ENCODE data around the gene KLHL40. TPM values are rescaled to one million over a fixed set of nuclear protein-coding genes. Genes with fewer than 3 reads are reported as not detected.

Gene KLHL40
- total and polyA plus RNA-seq, 2 donors (not counting 1 experiment from before 2014, with no cell fraction given), result not detected

DNA sequence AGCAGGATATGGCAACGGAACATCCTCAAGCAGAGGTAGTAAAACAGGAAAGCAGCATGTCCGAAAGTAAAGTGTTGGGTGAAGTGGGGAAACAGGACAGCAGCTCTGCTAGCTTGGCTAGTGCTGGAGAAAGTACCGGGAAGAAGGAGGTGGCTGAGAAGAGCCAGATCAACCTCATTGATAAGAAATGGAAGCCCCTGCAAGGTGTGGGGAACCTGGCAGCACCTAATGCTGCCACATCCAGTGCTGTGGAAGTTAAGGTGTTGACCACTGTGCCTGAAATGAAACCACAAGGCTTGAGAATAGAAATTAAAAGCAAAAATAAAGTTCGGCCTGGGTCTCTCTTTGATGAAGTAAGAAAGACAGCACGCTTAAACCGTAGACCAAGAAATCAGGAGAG, 46.1 kb upstream of the KLHL40 start:
- no peak overlapping the region for H3K9ac ChIP-seq (ENCODE audit: insufficient read depth, low read length)
- TF ChIP-seq EZH2 (IDR thresholded peaks at IDR 0.05; ENCODE audit: low read length, missing control alignments), result no peak
- TF ChIP-seq, protein P1, sequence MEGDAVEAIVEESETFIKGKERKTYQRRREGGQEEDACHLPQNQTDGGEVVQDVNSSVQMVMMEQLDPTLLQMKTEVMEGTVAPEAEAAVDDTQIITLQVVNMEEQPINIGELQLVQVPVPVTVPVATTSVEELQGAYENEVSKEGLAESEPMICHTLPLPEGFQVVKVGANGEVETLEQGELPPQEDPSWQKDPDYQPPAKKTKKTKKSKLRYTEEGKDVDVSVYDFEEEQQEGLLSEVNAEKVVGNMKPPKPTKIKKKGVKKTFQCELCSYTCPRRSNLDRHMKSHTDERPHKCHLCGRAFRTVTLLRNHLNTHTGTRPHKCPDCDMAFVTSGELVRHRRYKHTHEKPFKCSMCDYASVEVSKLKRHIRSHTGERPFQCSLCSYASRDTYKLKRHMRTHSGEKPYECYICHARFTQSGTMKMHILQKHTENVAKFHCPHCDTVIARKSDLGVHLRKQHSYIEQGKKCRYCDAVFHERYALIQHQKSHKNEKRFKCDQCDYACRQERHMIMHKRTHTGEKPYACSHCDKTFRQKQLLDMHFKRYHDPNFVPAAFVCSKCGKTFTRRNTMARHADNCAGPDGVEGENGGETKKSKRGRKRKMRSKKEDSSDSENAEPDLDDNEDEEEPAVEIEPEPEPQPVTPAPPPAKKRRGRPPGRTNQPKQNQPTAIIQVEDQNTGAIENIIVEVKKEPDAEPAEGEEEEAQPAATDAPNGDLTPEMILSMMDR (conservative IDR thresholded peaks at IDR 0.05 in 1 of 2, IDR thresholded peaks at IDR 0.05 in 1 of 2; ENCODE audit: low read depth in 1 of 2, low read length in 2 of 2), result no peak
- H4K20me1 ChIP-seq (ENCODE audit: control insufficient read depth, extremely low read depth, insufficient read depth, low read length), result no peaks in the 10 kb centered on the region
- no peak for DNase-seq (ENCODE audit: low read depth in 2 of 2)
- no peaks in the 10 kb centered on the region for H3K27me3 ChIP-seq (ENCODE audit: control insufficient read depth, insufficient read depth, low read length)
- H3K4me1 ChIP-seq (ENCODE audit: control insufficient read depth, extremely low read depth, insufficient read depth, low read length), result no peaks in the 10 kb centered on the region
- peaks cover 30% of the 10 kb centered on the region for H3K36me3 ChIP-seq (ENCODE audit: control insufficient read depth, insufficient read depth, low read length)
- H3K9me3 ChIP-seq (ENCODE audit: control insufficient read depth, insufficient read depth, low read depth, low read length), result no peaks in the 10 kb centered on the region
- H3K4me3 ChIP-seq (replicated peaks in 1 of 4; ENCODE audit: control extremely low read depth in 1 of 4, insufficient read depth in 1 of 4, low read depth in 3 of 4, low read length in 4 of 4), result no peak overlapping the region
- H3K27ac ChIP-seq (ENCODE audit: insufficient read depth, low read length), result no peak overlapping the region
- H3K79me2 ChIP-seq (ENCODE audit: control insufficient read depth, insufficient read depth, low read length), result peaks cover 5% of the 10 kb centered on the region
- no peak overlapping the region for H2AFZ ChIP-seq (ENCODE audit: low read length)
- no peak overlapping the region for H3K4me2 ChIP-seq (ENCODE audit: extremely low read depth, insufficient read depth, low read length)

DNA sequence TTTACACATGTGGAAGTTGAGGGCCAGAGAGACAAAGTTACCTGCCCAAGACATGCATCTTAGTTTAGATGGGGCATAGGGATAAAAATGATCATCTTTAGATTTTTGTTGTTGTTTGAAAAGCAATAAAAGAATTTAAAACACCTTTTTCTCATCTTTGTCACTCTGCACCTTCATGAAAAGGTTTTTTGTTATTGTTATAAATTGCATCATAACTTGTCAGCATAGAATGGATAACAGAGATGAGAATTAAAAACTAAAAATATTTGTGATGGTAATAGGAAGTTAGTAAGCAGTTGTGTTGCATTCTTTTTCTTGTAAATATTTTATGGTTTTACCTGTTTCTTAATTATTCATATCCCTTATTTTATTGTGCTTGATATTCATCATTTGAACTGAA, 45.2 kb upstream of the KLHL40 start:
- Histone ChIP-seq H3K9ac (ENCODE audit: insufficient read depth, low read length) (no peak overlapping the region), H4K20me1 (ENCODE audit: control insufficient read depth, extremely low read depth, insufficient read depth, low read length) (no peaks in the 10 kb centered on the region), H3K4me3 (replicated peaks in 1 of 4; ENCODE audit: control extremely low read depth in 1 of 4, insufficient read depth in 1 of 4, low read depth in 3 of 4, low read length in 4 of 4) (no peak overlapping the region), H2AFZ (ENCODE audit: low read length) (no peak overlapping the region), H3K36me3 (ENCODE audit: control insufficient read depth, insufficient read depth, low read length) (peaks cover 34% of the 10 kb centered on the region), H3K9me3 (ENCODE audit: control insufficient read depth, insufficient read depth, low read depth, low read length) (no peaks in the 10 kb centered on the region), H3K4me1 (ENCODE audit: control insufficient read depth, extremely low read depth, insufficient read depth, low read length) (no peaks in the 10 kb centered on the region), H3K27ac (ENCODE audit: insufficient read depth, low read length) (no peak overlapping the region), H3K27me3 (ENCODE audit: control insufficient read depth, insufficient read depth, low read length) (no peaks in the 10 kb centered on the region), H3K79me2 (ENCODE audit: control insufficient read depth, insufficient read depth, low read length) (peaks cover 5% of the 10 kb centered on the region), H3K4me2 (ENCODE audit: extremely low read depth, insufficient read depth, low read length) (no peak overlapping the region)
- no peak for TF ChIP-seq EZH2 (IDR thresholded peaks at IDR 0.05; ENCODE audit: low read length, missing control alignments)
- TF ChIP-seq, protein P1 (conservative IDR thresholded peaks at IDR 0.05 in 1 of 2, IDR thresholded peaks at IDR 0.05 in 1 of 2; ENCODE audit: low read depth in 1 of 2, low read length in 2 of 2), result no peak
- DNase-seq (ENCODE audit: low read depth in 2 of 2), result no peak

DNA sequence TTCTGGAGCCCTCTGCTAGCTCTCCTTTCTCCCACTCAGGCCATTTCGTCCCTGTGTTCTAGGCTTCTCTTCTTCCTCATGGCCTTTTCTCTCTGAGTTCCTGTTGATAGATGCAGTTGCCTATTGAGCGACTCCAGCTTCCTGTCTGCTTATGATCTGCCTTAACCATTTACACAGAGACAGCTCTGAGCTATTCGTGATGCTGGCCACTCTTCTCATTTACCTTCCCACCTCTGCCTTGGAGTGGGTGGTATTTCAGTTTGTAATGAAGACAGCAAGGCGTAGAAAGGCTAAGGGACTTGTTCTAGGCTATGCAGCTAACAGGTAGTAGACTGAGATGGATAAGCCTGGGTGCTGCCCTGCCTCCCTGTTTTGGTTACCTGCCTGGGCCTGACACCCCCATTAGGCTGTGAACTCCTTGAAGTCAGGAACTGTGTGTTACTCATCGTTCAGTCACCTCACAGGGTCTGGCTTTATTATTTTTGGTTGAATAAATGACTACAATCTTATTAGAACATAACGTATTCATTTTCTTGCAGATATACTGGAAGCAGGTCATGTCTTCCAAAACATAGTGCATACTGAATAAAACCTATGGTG, 44.5 kb upstream of the KLHL40 start:
- Histone ChIP-seq H3K79me2 (ENCODE audit: control insufficient read depth, insufficient read depth, low read length) (peaks cover 5% of the 10 kb centered on the region), H3K36me3 (ENCODE audit: control insufficient read depth, insufficient read depth, low read length) (peaks cover 34% of the 10 kb centered on the region), H3K9ac (ENCODE audit: insufficient read depth, low read length) (no peak overlapping the region), H3K27ac (ENCODE audit: insufficient read depth, low read length) (no peak overlapping the region), H3K27me3 (ENCODE audit: control insufficient read depth, insufficient read depth, low read length) (no peaks in the 10 kb centered on the region), H3K4me1 (ENCODE audit: control insufficient read depth, extremely low read depth, insufficient read depth, low read length) (no peaks in the 10 kb centered on the region), H3K4me3 (replicated peaks in 1 of 4; ENCODE audit: control extremely low read depth in 1 of 4, insufficient read depth in 1 of 4, low read depth in 3 of 4, low read length in 4 of 4) (no peak overlapping the region), H3K4me2 (ENCODE audit: extremely low read depth, insufficient read depth, low read length) (no peak overlapping the region), H3K9me3 (ENCODE audit: control insufficient read depth, insufficient read depth, low read depth, low read length) (no peaks in the 10 kb centered on the region), H2AFZ (ENCODE audit: low read length) (no peak overlapping the region), H4K20me1 (ENCODE audit: control insufficient read depth, extremely low read depth, insufficient read depth, low read length) (no peaks in the 10 kb centered on the region)
- no peak for TF ChIP-seq EZH2 (IDR thresholded peaks at IDR 0.05; ENCODE audit: low read length, missing control alignments)
- TF ChIP-seq, protein P1 (conservative IDR thresholded peaks at IDR 0.05 in 1 of 2, IDR thresholded peaks at IDR 0.05 in 1 of 2; ENCODE audit: low read depth in 1 of 2, low read length in 2 of 2), result no peak
- DNase-seq (ENCODE audit: low read depth in 2 of 2), result no peak

Measured in fibroblast of lung (primary cell).